Prostate gland (tissue), 2 donors: ENCODE data around the gene SMOC1. TPM values are rescaled to one million over a fixed set of nuclear protein-coding genes. Genes with fewer than 3 reads are reported as not detected.

Source experiments
- DNase-seq: peaks from one replicate; pipeline ENCODE4 v3.0.0-alpha.2; 2019; ENCODE audit warnings: low spot score
- H3K27ac ChIP-seq, 2 donors: fragments of 200-600 bp; sonication (generic); 2 replicates each; pipeline ENCODE4 v1.5.1; 2017 to 2019
- H3K27me3 ChIP-seq: fragments of 200-600 bp; sonication (generic); replicated peaks from 2 replicates; pipeline ENCODE4 v1.5.1; 2019; ENCODE audit not compliant: insufficient read depth
- H3K36me3 ChIP-seq, 2 donors: fragments of 200-600 bp; sonication (generic); 1 replicate in 1 of 2; 2 replicates in 1 of 2; pipeline versions ENCODE4 v1.5.1 to v1.8.1; 2017 to 2019
- H3K4me1 ChIP-seq: fragments of 200-600 bp; sonication (generic); replicated peaks from 2 replicates; pipeline ENCODE4 v1.5.1; 2019
- H3K4me3 ChIP-seq, 2 donors: fragments of 200-600 bp; sonication (generic); 2 replicates each; pipeline ENCODE4 v1.5.1; 2017 to 2019
- H3K9me3 ChIP-seq: fragments of 200-600 bp; sonication (generic); 2 replicates; pipeline ENCODE4 v1.5.1; 2017
- POLR2A ChIP-seq: fragments of 450-650 bp; IDR thresholded peaks from one replicate; pipeline ENCODE4 v1.6.1; 2016; ENCODE audit warnings: antibody characterized with exemption, mild to moderate bottlenecking
- POLR2AphosphoS5 ChIP-seq: sonication (generic); formaldehyde crosslinking; IDR thresholded peaks from one replicate; pipeline ENCODE4 v1.6.1; 2017; ENCODE audit warnings: antibody characterized with exemption
- WGBS: methylation state at CpG from one replicate; pipeline ENCODE4 v1.1.5; 2018; 5-methylcytosine and 5-hydroxymethylcytosine counted together
- intact Hi-C: fragments of 100-400 bp; cut with DNase I; formaldehyde crosslinking; loops from one replicate; pipeline ENCODE4 v1.14.2; 2022
- total RNA-seq, 2 donors: library from RNA; depleted of rRNA; stranded (reverse); fragments of >200 nt; gene quantifications; one replicate each; pipeline ENCODE4 v1.1.0, GENCODE V29; 2016
- TF ChIP-seq, protein P1 (sequence below), 4 experiments: fragments of 200-600 bp in 2 of 4; fragments of 450-650 bp in 2 of 4; sonication (generic) in 2 of 4; IDR thresholded peaks; 1 replicate in 3 of 4; 2 replicates in 1 of 4; pipeline ENCODE4 v1.5.1; 2016 to 2019; ENCODE audit warnings: antibody characterized with exemption in 4 of 4, mild to moderate bottlenecking in 2 of 4, moderate library complexity in 2 of 4

The SMOC1 gene
- total RNA-seq, 2 donors from 2014 or later: 3.7 to 187 TPM

DNA sequence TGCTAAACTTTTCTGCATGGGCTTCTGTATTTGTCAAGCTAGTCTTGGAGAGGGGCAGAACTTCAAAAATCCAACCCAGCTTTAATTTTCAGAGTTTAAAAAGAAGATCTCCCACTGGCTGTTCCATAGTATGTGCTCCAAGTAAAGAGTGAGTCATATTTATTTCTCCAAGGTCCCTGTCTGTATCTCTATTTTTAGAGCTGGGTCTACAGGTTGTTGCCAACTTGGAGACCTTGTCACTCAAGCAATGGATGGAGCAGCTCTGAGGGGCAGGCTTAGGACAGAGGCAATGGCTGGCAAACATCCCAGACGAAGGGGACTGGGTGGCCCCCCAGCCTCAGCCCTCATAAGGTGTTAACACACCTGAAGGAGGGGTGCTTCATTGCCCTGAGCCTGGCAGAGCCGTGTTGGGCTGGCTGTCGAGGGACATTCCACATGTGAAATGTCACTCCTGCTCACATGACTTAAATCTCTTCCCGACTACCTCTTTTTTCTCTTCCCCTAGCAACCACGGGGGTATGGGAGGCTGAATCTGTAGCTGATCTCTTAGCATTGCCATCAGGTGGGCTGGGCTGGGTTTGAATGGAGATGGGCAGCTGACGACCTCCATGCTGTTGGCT, 103.1 kb downstream of the SMOC1 start:
- WGBS: 23% methylated on average over 6 of the region's 6 CpGs
- H3K9me3 ChIP-seq: no peaks in the 10 kb centered on the region
- DNase-seq: no peak
- H3K36me3 ChIP-seq: no peaks in the 10 kb centered on the region
- no peaks in the 10 kb centered on the region for H3K27me3 ChIP-seq
- intact Hi-C loops: no loop called here
- no peaks in the 10 kb centered on the region for H3K4me1 ChIP-seq
- peak overlapping the region in 1 of 2 donors; percentile 13 for H3K27ac ChIP-seq
- H3K4me3 ChIP-seq: no peak overlapping the region
- no peak for TF ChIP-seq POLR2A
- no peak for TF ChIP-seq POLR2AphosphoS5
- TF ChIP-seq, protein P1, sequence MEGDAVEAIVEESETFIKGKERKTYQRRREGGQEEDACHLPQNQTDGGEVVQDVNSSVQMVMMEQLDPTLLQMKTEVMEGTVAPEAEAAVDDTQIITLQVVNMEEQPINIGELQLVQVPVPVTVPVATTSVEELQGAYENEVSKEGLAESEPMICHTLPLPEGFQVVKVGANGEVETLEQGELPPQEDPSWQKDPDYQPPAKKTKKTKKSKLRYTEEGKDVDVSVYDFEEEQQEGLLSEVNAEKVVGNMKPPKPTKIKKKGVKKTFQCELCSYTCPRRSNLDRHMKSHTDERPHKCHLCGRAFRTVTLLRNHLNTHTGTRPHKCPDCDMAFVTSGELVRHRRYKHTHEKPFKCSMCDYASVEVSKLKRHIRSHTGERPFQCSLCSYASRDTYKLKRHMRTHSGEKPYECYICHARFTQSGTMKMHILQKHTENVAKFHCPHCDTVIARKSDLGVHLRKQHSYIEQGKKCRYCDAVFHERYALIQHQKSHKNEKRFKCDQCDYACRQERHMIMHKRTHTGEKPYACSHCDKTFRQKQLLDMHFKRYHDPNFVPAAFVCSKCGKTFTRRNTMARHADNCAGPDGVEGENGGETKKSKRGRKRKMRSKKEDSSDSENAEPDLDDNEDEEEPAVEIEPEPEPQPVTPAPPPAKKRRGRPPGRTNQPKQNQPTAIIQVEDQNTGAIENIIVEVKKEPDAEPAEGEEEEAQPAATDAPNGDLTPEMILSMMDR (IDR thresholded peaks at IDR 0.05): no peak

DNA sequence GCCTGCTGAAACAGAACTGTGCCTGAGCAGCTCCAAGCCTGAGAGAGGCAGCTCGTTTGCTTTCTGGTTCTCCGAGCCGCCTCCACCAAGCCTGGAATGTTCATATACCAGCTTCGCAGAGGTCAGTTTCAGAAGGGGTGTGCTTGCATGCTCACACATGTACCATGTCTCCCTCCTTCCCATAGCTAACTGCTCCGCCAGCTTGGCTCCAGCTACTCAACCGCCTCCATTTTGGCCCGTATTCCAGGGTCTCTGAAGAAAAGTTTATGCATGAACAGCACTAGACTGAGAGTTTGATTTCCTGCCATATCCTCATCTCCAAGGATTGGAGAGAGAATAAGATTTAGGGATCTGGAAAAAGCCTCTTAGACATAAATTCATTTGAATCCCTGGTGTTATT, 103.7 kb downstream of the SMOC1 start:
- Histone ChIP-seq H3K9me3 (no peaks in the 10 kb centered on the region), H3K27ac (peak overlapping the region in 1 of 2 donors; percentile 13), H3K36me3 (no peaks in the 10 kb centered on the region), H3K4me1 (no peaks in the 10 kb centered on the region), H3K27me3 (no peaks in the 10 kb centered on the region), H3K4me3 (no peak overlapping the region)
- TF ChIP-seq, protein P1 (IDR thresholded peaks at IDR 0.05): no peak
- TF ChIP-seq POLR2A (no peak), POLR2AphosphoS5 (no peak)
- intact Hi-C loops: no loop called here
- no peak for DNase-seq
- WGBS: 31% methylated on average over 7 of the region's 7 CpGs

DNA sequence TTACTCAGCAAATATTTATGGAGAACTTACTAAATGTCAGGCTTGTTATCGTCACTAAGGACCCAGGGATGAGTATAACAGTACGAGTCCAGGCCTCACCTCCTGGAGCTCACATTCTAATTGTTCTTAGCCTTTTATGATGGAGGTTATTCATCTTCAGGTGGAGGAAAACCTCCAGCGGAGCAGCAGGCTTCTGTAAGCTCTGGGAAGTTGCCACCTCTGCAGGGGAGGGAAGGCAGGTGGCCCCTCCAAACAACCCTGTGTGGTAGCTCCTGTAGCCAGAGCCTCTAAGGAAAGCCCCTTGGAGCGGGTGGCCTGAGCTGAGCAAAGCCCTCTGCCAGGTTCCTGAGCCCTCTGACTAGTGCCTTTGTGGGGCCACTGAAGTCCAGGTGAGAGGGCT, 104.1 kb downstream of the SMOC1 start:
- intact Hi-C loops: no loop called here
- H3K4me1 ChIP-seq: no peaks in the 10 kb centered on the region
- no peak overlapping the region for H3K27ac ChIP-seq
- WGBS: 68% methylated on average over 4 of the region's 4 CpGs
- TF ChIP-seq POLR2AphosphoS5 (no peak), POLR2A (no peak)
- TF ChIP-seq, protein P1 (IDR thresholded peaks at IDR 0.05): no peak
- H3K36me3 ChIP-seq: no peaks in the 10 kb centered on the region
- no peak overlapping the region for H3K4me3 ChIP-seq
- no peak for DNase-seq
- no peaks in the 10 kb centered on the region for H3K9me3 ChIP-seq
- no peaks in the 10 kb centered on the region for H3K27me3 ChIP-seq

DNA sequence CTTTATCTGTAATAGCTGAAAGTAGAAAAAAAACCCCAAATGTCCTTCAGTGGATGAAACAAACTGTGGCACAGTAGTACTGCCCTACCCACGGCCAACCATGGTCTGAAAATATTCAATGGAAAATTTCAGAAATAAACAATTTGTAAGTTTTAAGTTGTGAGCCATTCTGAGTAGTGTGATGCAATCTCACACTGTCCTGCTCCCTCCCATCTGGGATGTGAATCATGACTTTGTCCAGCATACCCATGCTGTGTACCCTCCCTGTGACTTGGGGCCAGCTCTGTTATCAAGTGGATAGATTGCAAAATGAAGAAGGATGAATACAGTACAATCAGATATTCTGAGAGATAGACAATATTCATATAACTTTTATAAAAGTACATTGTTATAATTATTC, 106.2 kb downstream of the SMOC1 start:
- no peaks in the 10 kb centered on the region for H3K36me3 ChIP-seq
- H3K4me3 ChIP-seq: no peak overlapping the region
- H3K9me3 ChIP-seq: no peaks in the 10 kb centered on the region
- intact Hi-C loops: no loop called here
- WGBS: 90% methylated on average over 1 of the region's 1 CpG
- no peaks in the 10 kb centered on the region for H3K27me3 ChIP-seq
- no peak for DNase-seq
- no peak overlapping the region for H3K27ac ChIP-seq
- TF ChIP-seq, protein P1 (IDR thresholded peaks at IDR 0.05): no peak
- TF ChIP-seq POLR2A (no peak), POLR2AphosphoS5 (no peak)
- H3K4me1 ChIP-seq: no peaks in the 10 kb centered on the region

DNA sequence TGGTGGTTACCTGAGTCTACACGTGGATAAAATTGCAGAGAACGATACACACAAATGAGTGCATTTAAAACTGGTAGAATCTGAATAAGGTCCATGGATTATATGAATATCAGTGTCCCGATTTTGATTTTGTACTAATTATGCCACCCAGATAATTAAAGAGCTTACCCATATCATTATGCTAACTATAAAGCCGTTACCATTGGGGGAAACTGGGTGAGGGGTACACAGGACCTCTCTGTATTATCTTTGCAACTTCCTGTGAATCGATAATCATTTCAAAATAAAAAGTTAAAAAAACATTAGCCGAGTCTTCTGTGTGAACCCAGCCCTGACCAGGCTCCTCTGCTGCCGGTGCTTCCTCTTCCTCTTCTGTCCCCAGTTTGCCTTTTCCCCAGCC, 107.1 kb downstream of the SMOC1 start:
- intact Hi-C loops: no loop called here
- no peak for DNase-seq
- Histone ChIP-seq H3K9me3 (no peaks in the 10 kb centered on the region), H3K27me3 (no peaks in the 10 kb centered on the region), H3K27ac (no peak overlapping the region), H3K4me1 (no peaks in the 10 kb centered on the region), H3K36me3 (no peaks in the 10 kb centered on the region), H3K4me3 (no peak overlapping the region)
- 90% methylated on average over 7 of the region's 7 CpGs for WGBS
- no peak for TF ChIP-seq POLR2AphosphoS5
